ENCODE measurements around the gene RBPJ.

DNA sequence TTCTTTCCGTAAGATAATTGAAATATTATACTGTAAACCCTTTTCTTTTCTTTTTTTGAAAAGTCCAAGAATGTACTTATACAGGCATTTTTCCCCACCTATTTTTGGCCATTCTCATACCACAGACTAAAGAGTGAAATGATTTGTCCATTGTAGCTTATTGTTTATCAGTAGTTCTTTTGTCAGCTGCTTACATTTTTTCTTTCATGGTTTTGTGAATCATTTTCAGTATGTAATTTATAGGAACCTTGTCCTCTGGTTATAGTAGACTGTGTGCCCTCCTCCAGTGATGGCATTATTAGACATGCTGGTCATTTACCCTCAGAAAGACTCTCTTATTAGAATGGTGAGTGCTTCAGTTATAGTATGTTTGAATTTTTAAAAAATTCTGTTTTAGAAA, 112.7 kb downstream of the RBPJ start:
- TF ChIP-seq, protein P1, sequence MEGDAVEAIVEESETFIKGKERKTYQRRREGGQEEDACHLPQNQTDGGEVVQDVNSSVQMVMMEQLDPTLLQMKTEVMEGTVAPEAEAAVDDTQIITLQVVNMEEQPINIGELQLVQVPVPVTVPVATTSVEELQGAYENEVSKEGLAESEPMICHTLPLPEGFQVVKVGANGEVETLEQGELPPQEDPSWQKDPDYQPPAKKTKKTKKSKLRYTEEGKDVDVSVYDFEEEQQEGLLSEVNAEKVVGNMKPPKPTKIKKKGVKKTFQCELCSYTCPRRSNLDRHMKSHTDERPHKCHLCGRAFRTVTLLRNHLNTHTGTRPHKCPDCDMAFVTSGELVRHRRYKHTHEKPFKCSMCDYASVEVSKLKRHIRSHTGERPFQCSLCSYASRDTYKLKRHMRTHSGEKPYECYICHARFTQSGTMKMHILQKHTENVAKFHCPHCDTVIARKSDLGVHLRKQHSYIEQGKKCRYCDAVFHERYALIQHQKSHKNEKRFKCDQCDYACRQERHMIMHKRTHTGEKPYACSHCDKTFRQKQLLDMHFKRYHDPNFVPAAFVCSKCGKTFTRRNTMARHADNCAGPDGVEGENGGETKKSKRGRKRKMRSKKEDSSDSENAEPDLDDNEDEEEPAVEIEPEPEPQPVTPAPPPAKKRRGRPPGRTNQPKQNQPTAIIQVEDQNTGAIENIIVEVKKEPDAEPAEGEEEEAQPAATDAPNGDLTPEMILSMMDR (conservative IDR thresholded peaks at IDR 0.05; ENCODE audit: low read length): no peak
- TF ChIP-seq EZH2phosphoT487 (IDR thresholded peaks at IDR 0.05; ENCODE audit: borderline replicate concordance, low read depth, low read length): no peak
